Measurements from ENCODE around the gene CLCN4.

Gene CLCN4

GRCh38 chrX:10117864-10118377 is 38.9 kb upstream of the CLCN4 start:
- Histone ChIP-seq H3K4me3 (ENCODE audit: low read length) (no peak overlapping the region), H3K4me1 (ENCODE audit: control insufficient read depth, insufficient read depth, low read length) (no peaks in the 10 kb centered on the region), H3K27me3 (ENCODE audit: control insufficient read depth, insufficient read depth, low read length) (no peaks in the 10 kb centered on the region), H3K36me3 (ENCODE audit: control insufficient read depth, insufficient read depth, low read length) (peaks cover 14% of the 10 kb centered on the region), H3K9me3 (ENCODE audit: control insufficient read depth, insufficient read depth, low read length) (no peaks in the 10 kb centered on the region; the same call in 1 of the 2 replicates), H3K27ac (ENCODE audit: low read length) (no peak overlapping the region)
- no CpG with 5 or more reads among the region's 9 CpGs for WGBS (ENCODE audit: insufficient coverage, insufficient read length)
- no peak for DNase-seq (ENCODE audit: low read depth, low spot score)

DNA sequence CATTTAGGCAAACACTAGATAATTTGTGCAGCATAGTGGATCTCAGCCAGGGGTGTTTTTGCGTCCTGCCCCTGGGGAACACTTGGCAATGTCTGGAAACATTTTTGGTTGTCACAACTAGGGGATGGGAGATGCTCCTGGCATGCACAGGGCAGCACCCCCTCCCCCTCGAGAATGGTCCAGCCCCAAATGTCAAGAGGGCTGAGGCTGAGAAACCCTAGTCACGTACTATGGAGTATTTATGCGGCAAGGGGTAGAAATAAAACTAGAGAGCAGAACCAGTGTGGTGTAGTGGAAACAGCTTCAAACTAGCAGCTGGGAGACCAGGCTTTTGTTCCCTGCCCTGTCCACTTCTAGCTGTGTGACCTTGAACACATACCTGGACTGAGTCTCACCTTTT is 38.2 kb upstream of the CLCN4 start:
- peaks cover 14% of the 10 kb centered on the region for H3K36me3 ChIP-seq (ENCODE audit: control insufficient read depth, insufficient read depth, low read length)
- no peak for DNase-seq (ENCODE audit: low read depth, low spot score)
- H3K4me3 ChIP-seq (ENCODE audit: low read length), result no peak overlapping the region
- WGBS (ENCODE audit: insufficient coverage, insufficient read length), result no CpG with 5 or more reads among the region's 4 CpGs
- H3K27me3 ChIP-seq (ENCODE audit: control insufficient read depth, insufficient read depth, low read length), result no peaks in the 10 kb centered on the region
- H3K4me1 ChIP-seq (ENCODE audit: control insufficient read depth, insufficient read depth, low read length), result no peaks in the 10 kb centered on the region
- no peaks in the 10 kb centered on the region; the same call in 1 of the 2 replicates for H3K9me3 ChIP-seq (ENCODE audit: control insufficient read depth, insufficient read depth, low read length)
- no peak overlapping the region for H3K27ac ChIP-seq (ENCODE audit: low read length)

DNA sequence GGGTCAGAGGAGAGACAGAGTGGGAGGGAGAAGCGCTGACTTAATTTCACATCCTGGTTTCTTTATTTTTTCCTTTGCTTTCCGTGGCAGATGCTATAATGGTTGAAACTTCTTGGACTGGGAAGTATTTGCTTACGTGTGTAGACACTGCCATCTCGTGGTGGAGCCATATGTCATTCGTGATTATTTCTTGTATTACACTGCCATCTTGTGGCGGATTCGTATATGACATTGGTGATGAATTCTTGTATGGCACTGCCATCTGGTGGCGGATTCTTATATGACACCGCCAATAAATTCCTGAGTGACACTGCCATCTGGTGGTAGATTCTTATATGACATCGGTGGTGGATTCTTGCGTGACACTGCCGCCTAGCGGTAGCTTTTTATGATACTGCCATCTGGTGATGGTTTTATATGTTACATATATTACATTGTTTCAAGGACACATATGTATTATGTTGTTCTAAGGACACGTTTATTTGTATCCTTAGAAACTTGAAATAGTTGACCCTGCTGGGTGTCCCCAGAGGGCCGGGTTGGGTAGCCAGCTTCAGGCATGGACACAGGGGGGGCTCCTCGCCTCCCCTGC is 37.3 kb upstream of the CLCN4 start:
- H3K27ac ChIP-seq (ENCODE audit: low read length), result no peak overlapping the region
- no peak overlapping the region for H3K4me3 ChIP-seq (ENCODE audit: low read length)
- H3K27me3 ChIP-seq (ENCODE audit: control insufficient read depth, insufficient read depth, low read length), result no peaks in the 10 kb centered on the region
- no CpG with 5 or more reads among the region's 16 CpGs for WGBS (ENCODE audit: insufficient coverage, insufficient read length)
- H3K4me1 ChIP-seq (ENCODE audit: control insufficient read depth, insufficient read depth, low read length), result no peaks in the 10 kb centered on the region
- H3K9me3 ChIP-seq (ENCODE audit: control insufficient read depth, insufficient read depth, low read length), result no peaks in the 10 kb centered on the region; the same call in 1 of the 2 replicates
- DNase-seq (ENCODE audit: low read depth, low spot score), result peak; percentile 31
- peaks cover 14% of the 10 kb centered on the region for H3K36me3 ChIP-seq (ENCODE audit: control insufficient read depth, insufficient read depth, low read length)

DNA sequence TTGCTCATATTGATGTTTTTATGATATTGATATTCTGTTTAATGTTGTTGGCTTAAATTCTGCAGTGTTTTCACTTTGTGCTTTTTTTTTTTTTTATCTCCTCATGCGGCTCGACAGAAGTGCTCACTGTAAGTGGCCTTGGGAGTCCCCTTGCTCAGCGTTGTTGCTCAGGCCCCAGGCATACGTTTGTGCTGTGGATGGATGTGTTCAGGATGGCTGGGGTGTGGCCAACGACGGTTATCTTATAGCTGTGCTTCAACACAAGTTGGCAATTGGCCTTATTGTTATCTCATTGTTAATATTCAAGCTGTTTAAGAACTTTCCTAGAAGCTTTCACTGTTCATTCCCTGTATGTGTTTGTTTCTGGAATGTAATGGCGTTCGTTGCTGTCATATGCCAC is 36.4 kb upstream of the CLCN4 start:
- H3K9me3 ChIP-seq (ENCODE audit: control insufficient read depth, insufficient read depth, low read length), result no peaks in the 10 kb centered on the region; the same call in 1 of the 2 replicates
- no peaks in the 10 kb centered on the region for H3K4me1 ChIP-seq (ENCODE audit: control insufficient read depth, insufficient read depth, low read length)
- H3K4me3 ChIP-seq (ENCODE audit: low read length), result no peak overlapping the region
- WGBS (ENCODE audit: insufficient coverage, insufficient read length), result no CpG with 5 or more reads among the region's 8 CpGs
- peaks cover 14% of the 10 kb centered on the region for H3K36me3 ChIP-seq (ENCODE audit: control insufficient read depth, insufficient read depth, low read length)
- no peak for DNase-seq (ENCODE audit: low read depth, low spot score)
- H3K27me3 ChIP-seq (ENCODE audit: control insufficient read depth, insufficient read depth, low read length), result no peaks in the 10 kb centered on the region
- H3K27ac ChIP-seq (ENCODE audit: low read length), result no peak overlapping the region

GRCh38 chrX:10120828-10121227 is 35.9 kb upstream of the CLCN4 start:
- H3K36me3 ChIP-seq (ENCODE audit: control insufficient read depth, insufficient read depth, low read length), result peaks cover 14% of the 10 kb centered on the region
- H3K27me3 ChIP-seq (ENCODE audit: control insufficient read depth, insufficient read depth, low read length), result no peaks in the 10 kb centered on the region
- H3K9me3 ChIP-seq (ENCODE audit: control insufficient read depth, insufficient read depth, low read length), result no peaks in the 10 kb centered on the region; the same call in 1 of the 2 replicates
- DNase-seq (ENCODE audit: low read depth, low spot score), result no peak
- WGBS (ENCODE audit: insufficient coverage, insufficient read length), result no CpG with 5 or more reads among the region's 7 CpGs
- H3K4me1 ChIP-seq (ENCODE audit: control insufficient read depth, insufficient read depth, low read length), result no peaks in the 10 kb centered on the region
- no peak overlapping the region for H3K27ac ChIP-seq (ENCODE audit: low read length)
- no peak overlapping the region for H3K4me3 ChIP-seq (ENCODE audit: low read length)

- Histone ChIP-seq H3K4me3 (ENCODE audit: low read length) (no peak overlapping the region), H3K9me3 (ENCODE audit: control insufficient read depth, insufficient read depth, low read length) (no peaks in the 10 kb centered on the region; the same call in 1 of the 2 replicates), H3K27ac (ENCODE audit: low read length) (no peak overlapping the region), H3K27me3 (ENCODE audit: control insufficient read depth, insufficient read depth, low read length) (no peaks in the 10 kb centered on the region), H3K36me3 (ENCODE audit: control insufficient read depth, insufficient read depth, low read length) (peaks cover 14% of the 10 kb centered on the region), H3K4me1 (ENCODE audit: control insufficient read depth, insufficient read depth, low read length) (no peaks in the 10 kb centered on the region)
- 100% methylated on average over 1 of the region's 9 CpGs for WGBS (ENCODE audit: insufficient coverage, insufficient read length)
- no peak for DNase-seq (ENCODE audit: low read depth, low spot score)
Observed at GRCh38 chrX:10121787-10122186, 35.0 kb upstream of the CLCN4 start.

DNA sequence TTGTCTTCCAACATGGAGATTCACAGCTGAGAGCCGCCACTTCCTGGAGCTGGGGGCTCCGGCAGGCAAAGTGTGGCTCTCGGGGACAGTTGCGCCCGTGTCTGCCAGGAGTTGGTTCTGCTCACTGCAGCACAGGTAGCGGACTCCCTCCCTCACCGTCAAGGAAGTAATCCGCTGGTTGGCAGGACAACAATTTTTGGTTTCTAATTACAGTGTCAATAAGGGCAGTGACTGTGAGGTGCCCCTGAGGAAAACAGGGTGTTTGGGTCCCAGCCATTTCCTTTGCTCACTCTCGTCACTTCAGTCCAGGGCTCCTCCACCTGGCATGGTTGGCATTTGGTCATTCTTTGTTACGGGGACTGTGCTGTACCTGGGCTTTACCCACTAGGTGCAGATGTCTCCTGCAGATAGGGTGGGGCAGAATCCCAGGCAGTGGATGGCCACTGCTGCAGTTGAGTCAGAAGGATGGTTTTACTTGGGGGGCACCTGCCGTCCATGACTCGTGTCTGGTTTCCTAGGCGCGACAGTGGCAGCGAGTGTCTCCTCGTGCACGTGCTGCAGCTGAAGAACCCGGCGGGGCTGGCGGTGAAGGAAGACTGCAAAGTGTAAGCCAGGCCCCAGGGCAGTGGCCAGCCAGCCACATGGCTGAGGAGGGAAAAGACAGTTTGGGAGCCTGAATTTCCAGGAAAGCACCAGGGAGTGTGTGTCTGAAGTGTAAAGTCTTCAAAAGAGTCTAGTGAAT is 32.1 kb upstream of the CLCN4 start:
- Histone ChIP-seq H3K9me3 (ENCODE audit: control insufficient read depth, insufficient read depth, low read length) (no peaks in the 10 kb centered on the region; the same call in 1 of the 2 replicates), H3K36me3 (ENCODE audit: control insufficient read depth, insufficient read depth, low read length) (peaks cover 4% of the 10 kb centered on the region; the same call in 1 of the 2 replicates), H3K4me1 (ENCODE audit: control insufficient read depth, insufficient read depth, low read length) (no peaks in the 10 kb centered on the region), H3K4me3 (ENCODE audit: low read length) (no peak overlapping the region), H3K27ac (ENCODE audit: low read length) (no peak overlapping the region), H3K27me3 (ENCODE audit: control insufficient read depth, insufficient read depth, low read length) (no peaks in the 10 kb centered on the region)
- no CpG with 5 or more reads among the region's 20 CpGs for WGBS (ENCODE audit: insufficient coverage, insufficient read length)
- no peak for DNase-seq (ENCODE audit: low read depth, low spot score)

GRCh38 chrX:10125248-10125615 is 31.5 kb upstream of the CLCN4 start:
- Histone ChIP-seq H3K9me3 (ENCODE audit: control insufficient read depth, insufficient read depth, low read length) (no peaks in the 10 kb centered on the region; the same call in 1 of the 2 replicates), H3K4me3 (ENCODE audit: low read length) (no peak overlapping the region), H3K27ac (ENCODE audit: low read length) (no peak overlapping the region), H3K4me1 (ENCODE audit: control insufficient read depth, insufficient read depth, low read length) (no peaks in the 10 kb centered on the region), H3K36me3 (ENCODE audit: control insufficient read depth, insufficient read depth, low read length) (peaks cover 4% of the 10 kb centered on the region; the same call in 1 of the 2 replicates), H3K27me3 (ENCODE audit: control insufficient read depth, insufficient read depth, low read length) (no peaks in the 10 kb centered on the region)
- WGBS (ENCODE audit: insufficient coverage, insufficient read length), result no CpG with 5 or more reads among the region's 13 CpGs
- DNase-seq (ENCODE audit: low read depth, low spot score), result no peak

DNA sequence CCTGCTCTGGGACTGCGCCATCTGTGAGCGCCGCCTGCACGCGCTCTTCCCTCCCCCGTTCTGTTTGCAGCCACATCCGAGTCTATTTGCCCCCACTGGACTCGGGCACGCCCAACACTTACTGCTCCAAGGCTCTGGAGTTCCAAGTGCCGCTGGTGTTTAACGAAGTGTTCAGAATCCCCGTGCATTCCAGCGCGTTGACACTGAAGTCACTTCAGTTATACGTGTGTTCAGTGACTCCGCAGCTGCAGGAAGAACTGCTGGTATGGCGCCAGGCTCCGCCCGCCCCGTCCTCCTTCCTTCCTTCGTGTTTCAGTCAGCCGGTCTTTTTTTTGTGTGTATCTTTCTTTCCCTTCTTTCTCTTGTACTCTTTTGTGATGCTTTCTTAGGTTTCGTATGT is 30.7 kb upstream of the CLCN4 start:
- Histone ChIP-seq H3K4me1 (ENCODE audit: control insufficient read depth, insufficient read depth, low read length) (no peaks in the 10 kb centered on the region), H3K36me3 (ENCODE audit: control insufficient read depth, insufficient read depth, low read length) (peaks cover 2% of the 10 kb centered on the region; the same call in 1 of the 2 replicates), H3K4me3 (ENCODE audit: low read length) (no peak overlapping the region), H3K27me3 (ENCODE audit: control insufficient read depth, insufficient read depth, low read length) (no peaks in the 10 kb centered on the region), H3K9me3 (ENCODE audit: control insufficient read depth, insufficient read depth, low read length) (no peaks in the 10 kb centered on the region), H3K27ac (ENCODE audit: low read length) (no peak overlapping the region)
- WGBS (ENCODE audit: insufficient coverage, insufficient read length), result no CpG with 5 or more reads among the region's 23 CpGs
- no peak for DNase-seq (ENCODE audit: low read depth, low spot score)

GRCh38 chrX:10126834-10127233 is 29.9 kb upstream of the CLCN4 start:
- Histone ChIP-seq H3K4me1 (ENCODE audit: control insufficient read depth, insufficient read depth, low read length) (no peaks in the 10 kb centered on the region), H3K9me3 (ENCODE audit: control insufficient read depth, insufficient read depth, low read length) (no peaks in the 10 kb centered on the region), H3K27me3 (ENCODE audit: control insufficient read depth, insufficient read depth, low read length) (no peaks in the 10 kb centered on the region), H3K27ac (ENCODE audit: low read length) (no peak overlapping the region), H3K4me3 (ENCODE audit: low read length) (no peak overlapping the region), H3K36me3 (ENCODE audit: control insufficient read depth, insufficient read depth, low read length) (peaks cover 2% of the 10 kb centered on the region; the same call in 1 of the 2 replicates)
- DNase-seq (ENCODE audit: low read depth, low spot score), result no peak
- WGBS (ENCODE audit: insufficient coverage, insufficient read length), result no CpG with 5 or more reads among the region's 10 CpGs
